ENCODE measurements around the gene ACE2. TPM values are rescaled to one million over a fixed set of nuclear protein-coding genes. Genes with fewer than 3 reads are reported as not detected.

The ACE2 gene
- total and polyA plus RNA-seq, 2 donors (not counting 3 experiments of a cell fraction or from before 2014, with no cell fraction given): not detected

DNA sequence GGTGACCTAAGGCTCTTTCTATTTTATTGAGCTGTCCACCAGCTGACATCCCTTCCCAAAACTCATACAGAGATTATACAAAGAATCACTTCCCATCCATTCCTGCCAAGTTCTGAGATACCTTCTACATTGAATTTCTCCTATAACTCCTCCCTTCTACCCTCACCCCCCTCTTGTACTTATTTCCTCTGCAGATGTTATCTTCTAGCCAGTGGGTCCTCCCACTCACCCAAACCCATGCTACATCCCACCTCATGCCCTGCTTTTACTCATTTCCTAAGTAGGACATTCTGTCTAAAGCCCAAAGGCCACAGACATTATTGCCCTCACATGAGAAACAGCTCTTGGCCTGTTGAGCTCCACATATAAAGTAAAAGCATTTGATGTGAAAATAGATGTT is 71.6 kb downstream of the ACE2 start:
- Histone ChIP-seq H3K9me1 (replicated peaks; ENCODE audit: control insufficient read depth, extremely low read depth, insufficient read depth, low read length) (no peaks in the 10 kb centered on the region), H3K27ac (ENCODE audit: insufficient read depth, low read depth, low read length) (no peak overlapping the region), H3K27me3 (ENCODE audit: control insufficient read depth in 2 of 2, insufficient read depth in 2 of 2, low read length in 2 of 2) (no peaks in the 10 kb centered on the region), H3K9me3 (replicated peaks; ENCODE audit: control insufficient read depth, insufficient read depth, low read length) (no peaks in the 10 kb centered on the region), H3K4me2 (ENCODE audit: insufficient read depth, low read length) (no peak overlapping the region), H3K4me3 (replicated peaks in 1 of 3; ENCODE audit: insufficient read depth in 1 of 3, low read depth in 1 of 3, low read length in 3 of 3) (no peak overlapping the region), H2AFZ (ENCODE audit: low read depth, low read length) (no peak overlapping the region), H3K36me3 (ENCODE audit: control insufficient read depth in 2 of 2, extremely low read depth in 1 of 2, insufficient read depth in 2 of 2, low read length in 2 of 2) (peaks cover 4 to 9% of the 10 kb centered on the region in 2 experiments), H3K4me1 (ENCODE audit: control insufficient read depth, extremely low read depth, insufficient read depth, low read length) (peaks cover 34% of the 10 kb centered on the region), H4K20me1 (replicated peaks; ENCODE audit: control insufficient read depth, extremely low read depth, insufficient read depth, low read length) (no peaks in the 10 kb centered on the region), H3K9ac (replicated peaks; ENCODE audit: extremely low read depth, insufficient read depth, low read length) (no peak overlapping the region), H3K79me2 (ENCODE audit: control insufficient read depth, insufficient read depth, low read length) (no peaks in the 10 kb centered on the region)
- TF ChIP-seq MYC (IDR thresholded peaks at IDR 0.05; ENCODE audit: low read depth, low read length): no peak
- TF ChIP-seq JUN (IDR thresholded peaks at IDR 0.05; ENCODE audit: borderline replicate concordance, insufficient read depth, insufficient read length, low read depth): no peak
- TF ChIP-seq, protein P1, sequence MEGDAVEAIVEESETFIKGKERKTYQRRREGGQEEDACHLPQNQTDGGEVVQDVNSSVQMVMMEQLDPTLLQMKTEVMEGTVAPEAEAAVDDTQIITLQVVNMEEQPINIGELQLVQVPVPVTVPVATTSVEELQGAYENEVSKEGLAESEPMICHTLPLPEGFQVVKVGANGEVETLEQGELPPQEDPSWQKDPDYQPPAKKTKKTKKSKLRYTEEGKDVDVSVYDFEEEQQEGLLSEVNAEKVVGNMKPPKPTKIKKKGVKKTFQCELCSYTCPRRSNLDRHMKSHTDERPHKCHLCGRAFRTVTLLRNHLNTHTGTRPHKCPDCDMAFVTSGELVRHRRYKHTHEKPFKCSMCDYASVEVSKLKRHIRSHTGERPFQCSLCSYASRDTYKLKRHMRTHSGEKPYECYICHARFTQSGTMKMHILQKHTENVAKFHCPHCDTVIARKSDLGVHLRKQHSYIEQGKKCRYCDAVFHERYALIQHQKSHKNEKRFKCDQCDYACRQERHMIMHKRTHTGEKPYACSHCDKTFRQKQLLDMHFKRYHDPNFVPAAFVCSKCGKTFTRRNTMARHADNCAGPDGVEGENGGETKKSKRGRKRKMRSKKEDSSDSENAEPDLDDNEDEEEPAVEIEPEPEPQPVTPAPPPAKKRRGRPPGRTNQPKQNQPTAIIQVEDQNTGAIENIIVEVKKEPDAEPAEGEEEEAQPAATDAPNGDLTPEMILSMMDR (IDR thresholded peaks at IDR 0.05; ENCODE audit: extremely low read depth in 1 of 2, insufficient read depth in 1 of 2, low read depth in 1 of 2, low read length in 2 of 2): no peak
- TF ChIP-seq, protein P2, sequence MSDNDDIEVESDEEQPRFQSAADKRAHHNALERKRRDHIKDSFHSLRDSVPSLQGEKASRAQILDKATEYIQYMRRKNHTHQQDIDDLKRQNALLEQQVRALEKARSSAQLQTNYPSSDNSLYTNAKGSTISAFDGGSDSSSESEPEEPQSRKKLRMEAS (IDR thresholded peaks at IDR 0.05; ENCODE audit: insufficient read depth, insufficient read length): no peak
- peak; percentile 98 for TF ChIP-seq GATA2 (IDR thresholded peaks at IDR 0.05; ENCODE audit: insufficient read depth, insufficient read length, low read depth, low read length)
- peak; percentile 35 for TF ChIP-seq FOS (IDR thresholded peaks at IDR 0.05; ENCODE audit: borderline replicate concordance, insufficient read depth, low read length)
- no peak for TF ChIP-seq EZH2 (IDR thresholded peaks at IDR 0.05; ENCODE audit: borderline replicate concordance, low read depth, low read length, severe bottlenecking)
- TF ChIP-seq POLR2A (IDR thresholded peaks at IDR 0.05; ENCODE audit: low read depth, low read length): no peak
- TF ChIP-seq POLR2AphosphoS5 (IDR thresholded peaks at IDR 0.05; ENCODE audit: insufficient read depth, low read depth, low read length): no peak
- DNase-seq (ENCODE audit: low read depth, low spot score) (peak; percentile 16), FAIRE-seq (no peak)
- ChIA-PET POLR2A (interaction anchor here (1.4 kb wide), 1 partner anchor 13 kb away, joined by 3 read pairs; no protein-coding TSS in a partner anchor), CTCF (interaction anchor here (0.7 to 1.5 kb wide), 3 partner anchors 13 to 36 kb away, joined by 3 to 4 read pairs (median 3); partner anchors contain the start of gene PIR)
- no TSS peak for BruUV-seq (replicated peaks)
- dilution Hi-C loops (cut with MboI; ENCODE audit: extremely low pct_ligation_motif_present, low sequenced_read_pairs): no loop called here
- intact Hi-C loops (cut with micrococcal nuclease): no loop called here

All from endothelial cell of umbilical vein (primary cell).